HepG2 (cell line): ENCODE measurements around the gene SLC17A9.

Experiments
- CBX2 ChIP-seq, 2 experiments: fragments of 200-600 bp in 1 of 2; sonication (generic); formaldehyde crosslinking in 1 of 2; IDR thresholded peaks; 2 replicates each; pipeline versions ENCODE4 v1.7.0 to v1.8.1; 2018 to 2022; ENCODE audit warnings: low read depth in 2 of 2, low read length in 1 of 2, mild to moderate bottlenecking in 1 of 2, missing genetic modification reagents in 1 of 2
- DNMT1 ChIP-seq: sonication (generic); formaldehyde crosslinking; IDR thresholded peaks from 2 replicates; pipeline ENCODE4 v1.5.1; 2020; ENCODE audit warnings: mild to moderate bottlenecking, missing genetic modification reagents
- FOXM1 ChIP-seq: sonication (generic); formaldehyde crosslinking; IDR thresholded peaks from 2 replicates; pipeline ENCODE4 v1.5.0; 2020; ENCODE audit warnings: missing genetic modification reagents
- MZF1 ChIP-seq: sonication (generic); formaldehyde crosslinking; IDR thresholded peaks from 2 replicates; pipeline ENCODE4 v1.8.1; 2023; ENCODE audit warnings: mild to moderate bottlenecking, missing genetic modification reagents, borderline replicate concordance
- NBN ChIP-seq: fragments of 450-650 bp; conservative IDR thresholded peaks from 2 replicates; pipeline ENCODE4 v1.6.1; 2017
- SMC3 ChIP-seq: IDR thresholded peaks from 2 replicates; pipeline ENCODE4 v1.6.1; 2011; ENCODE audit warnings: low read length, improper control_type of control experiment
- TBX3 ChIP-seq: fragments of 450-650 bp; IDR thresholded peaks from 2 replicates; pipeline ENCODE4 v1.6.1; 2017; ENCODE audit warnings: antibody characterized with exemption, mild to moderate bottlenecking, inconsistent platforms, borderline replicate concordance
- ZFX ChIP-seq: sonication (generic); formaldehyde crosslinking; IDR thresholded peaks from 2 replicates; pipeline ENCODE4 v1.4.0; 2020; ENCODE audit warnings: mild to moderate bottlenecking, low read depth, missing genetic modification reagents, moderate library complexity
- ZNF891 ChIP-seq: sonication (generic); formaldehyde crosslinking; IDR thresholded peaks from 2 replicates; pipeline ENCODE4 v1.5.0; 2020; ENCODE audit warnings: mild to moderate bottlenecking, missing genetic modification reagents
- TF ChIP-seq, protein P1 (sequence below): sonication (generic); formaldehyde crosslinking; IDR thresholded peaks from 2 replicates; pipeline ENCODE4 v1.5.0; 2020; ENCODE audit warnings: mild to moderate bottlenecking, missing genetic modification reagents, moderate library complexity
- TF ChIP-seq, protein P2 (sequence below): sonication (generic); formaldehyde crosslinking; IDR thresholded peaks from 2 replicates; pipeline ENCODE4 v1.4.0; 2020; ENCODE audit warnings: missing genetic modification reagents, mild to moderate bottlenecking, borderline replicate concordance
- TF ChIP-seq, protein P3 (sequence below): sonication (generic); formaldehyde crosslinking; IDR thresholded peaks from 2 replicates; pipeline ENCODE4 v1.4.0; 2020; ENCODE audit warnings: missing genetic modification reagents

DNA sequence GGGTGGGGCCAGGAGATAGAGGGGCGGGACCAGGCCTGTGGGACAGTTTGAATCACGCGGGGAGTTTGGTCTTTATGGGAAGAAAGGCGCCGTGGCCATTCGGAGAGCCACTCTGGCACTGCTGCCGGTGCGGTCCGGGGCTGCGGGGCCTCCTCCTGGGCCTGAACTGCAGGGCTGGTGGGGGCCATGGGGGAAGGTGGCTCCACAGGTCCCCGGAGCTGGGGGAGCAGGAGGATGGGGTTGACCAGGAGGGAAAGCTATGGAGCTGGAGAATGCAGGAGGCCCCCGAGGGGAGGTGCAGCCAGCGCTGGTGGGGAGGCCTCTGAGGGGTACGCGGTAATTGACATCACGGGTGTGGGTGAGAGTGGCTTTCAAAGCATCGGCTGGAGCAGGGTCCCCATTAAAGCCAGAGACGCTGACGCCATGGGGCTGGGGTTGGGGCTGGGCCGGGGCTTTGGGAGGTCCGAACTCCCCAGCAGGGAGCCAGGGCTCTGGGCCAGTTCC is 56.1 kb downstream of the SLC17A9 start:
- TF ChIP-seq CBX2 (IDR thresholded peaks at IDR 0.05; ENCODE audit: low read depth, low read length) = no peak
- no peak for TF ChIP-seq CBX2 (CRISPR knock-in tag; IDR thresholded peaks at IDR 0.05; ENCODE audit: low read depth)
- TF ChIP-seq, protein P1, sequence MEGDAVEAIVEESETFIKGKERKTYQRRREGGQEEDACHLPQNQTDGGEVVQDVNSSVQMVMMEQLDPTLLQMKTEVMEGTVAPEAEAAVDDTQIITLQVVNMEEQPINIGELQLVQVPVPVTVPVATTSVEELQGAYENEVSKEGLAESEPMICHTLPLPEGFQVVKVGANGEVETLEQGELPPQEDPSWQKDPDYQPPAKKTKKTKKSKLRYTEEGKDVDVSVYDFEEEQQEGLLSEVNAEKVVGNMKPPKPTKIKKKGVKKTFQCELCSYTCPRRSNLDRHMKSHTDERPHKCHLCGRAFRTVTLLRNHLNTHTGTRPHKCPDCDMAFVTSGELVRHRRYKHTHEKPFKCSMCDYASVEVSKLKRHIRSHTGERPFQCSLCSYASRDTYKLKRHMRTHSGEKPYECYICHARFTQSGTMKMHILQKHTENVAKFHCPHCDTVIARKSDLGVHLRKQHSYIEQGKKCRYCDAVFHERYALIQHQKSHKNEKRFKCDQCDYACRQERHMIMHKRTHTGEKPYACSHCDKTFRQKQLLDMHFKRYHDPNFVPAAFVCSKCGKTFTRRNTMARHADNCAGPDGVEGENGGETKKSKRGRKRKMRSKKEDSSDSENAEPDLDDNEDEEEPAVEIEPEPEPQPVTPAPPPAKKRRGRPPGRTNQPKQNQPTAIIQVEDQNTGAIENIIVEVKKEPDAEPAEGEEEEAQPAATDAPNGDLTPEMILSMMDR (CRISPR knock-in tag) = no peak
- TF ChIP-seq, protein P2, sequence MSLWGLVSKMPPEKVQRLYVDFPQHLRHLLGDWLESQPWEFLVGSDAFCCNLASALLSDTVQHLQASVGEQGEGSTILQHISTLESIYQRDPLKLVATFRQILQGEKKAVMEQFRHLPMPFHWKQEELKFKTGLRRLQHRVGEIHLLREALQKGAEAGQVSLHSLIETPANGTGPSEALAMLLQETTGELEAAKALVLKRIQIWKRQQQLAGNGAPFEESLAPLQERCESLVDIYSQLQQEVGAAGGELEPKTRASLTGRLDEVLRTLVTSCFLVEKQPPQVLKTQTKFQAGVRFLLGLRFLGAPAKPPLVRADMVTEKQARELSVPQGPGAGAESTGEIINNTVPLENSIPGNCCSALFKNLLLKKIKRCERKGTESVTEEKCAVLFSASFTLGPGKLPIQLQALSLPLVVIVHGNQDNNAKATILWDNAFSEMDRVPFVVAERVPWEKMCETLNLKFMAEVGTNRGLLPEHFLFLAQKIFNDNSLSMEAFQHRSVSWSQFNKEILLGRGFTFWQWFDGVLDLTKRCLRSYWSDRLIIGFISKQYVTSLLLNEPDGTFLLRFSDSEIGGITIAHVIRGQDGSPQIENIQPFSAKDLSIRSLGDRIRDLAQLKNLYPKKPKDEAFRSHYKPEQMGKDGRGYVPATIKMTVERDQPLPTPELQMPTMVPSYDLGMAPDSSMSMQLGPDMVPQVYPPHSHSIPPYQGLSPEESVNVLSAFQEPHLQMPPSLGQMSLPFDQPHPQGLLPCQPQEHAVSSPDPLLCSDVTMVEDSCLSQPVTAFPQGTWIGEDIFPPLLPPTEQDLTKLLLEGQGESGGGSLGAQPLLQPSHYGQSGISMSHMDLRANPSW (CRISPR knock-in tag) = no peak
- TF ChIP-seq DNMT1 (CRISPR knock-in tag) = no peak
- TF ChIP-seq TBX3 = no peak
- TF ChIP-seq MZF1 (CRISPR knock-in tag) = no peak
- TF ChIP-seq ZFX (CRISPR knock-in tag) = no peak
- TF ChIP-seq ZNF891 (CRISPR knock-in tag) = no peak
- no peak for TF ChIP-seq FOXM1
- TF ChIP-seq, protein P3, sequence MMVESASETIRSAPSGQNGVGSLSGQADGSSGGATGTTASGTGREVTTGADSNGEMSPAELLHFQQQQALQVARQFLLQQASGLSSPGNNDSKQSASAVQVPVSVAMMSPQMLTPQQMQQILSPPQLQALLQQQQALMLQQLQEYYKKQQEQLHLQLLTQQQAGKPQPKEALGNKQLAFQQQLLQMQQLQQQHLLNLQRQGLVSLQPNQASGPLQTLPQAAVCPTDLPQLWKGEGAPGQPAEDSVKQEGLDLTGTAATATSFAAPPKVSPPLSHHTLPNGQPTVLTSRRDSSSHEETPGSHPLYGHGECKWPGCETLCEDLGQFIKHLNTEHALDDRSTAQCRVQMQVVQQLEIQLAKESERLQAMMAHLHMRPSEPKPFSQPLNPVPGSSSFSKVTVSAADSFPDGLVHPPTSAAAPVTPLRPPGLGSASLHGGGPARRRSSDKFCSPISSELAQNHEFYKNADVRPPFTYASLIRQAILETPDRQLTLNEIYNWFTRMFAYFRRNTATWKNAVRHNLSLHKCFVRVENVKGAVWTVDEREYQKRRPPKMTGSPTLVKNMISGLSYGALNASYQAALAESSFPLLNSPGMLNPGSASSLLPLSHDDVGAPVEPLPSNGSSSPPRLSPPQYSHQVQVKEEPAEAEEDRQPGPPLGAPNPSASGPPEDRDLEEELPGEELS = no peak
- TF ChIP-seq NBN = no peak
- TF ChIP-seq SMC3 = no peak
